Spleen (tissue), 7 donors: ENCODE results near the gene KLHDC8B.

Experiments
- CTCF ChIP-seq, 11 experiments: fragments of 200-600 bp in 7 of 11; fragments of 450-650 bp in 4 of 11; sonication (generic) in 4 of 11; IDR thresholded peaks in 8 of 11; conservative IDR thresholded peaks in 3 of 11; 1 replicate in 7 of 11; 2 replicates in 4 of 11; pipeline versions ENCODE4 v1.4.0 to v1.8.0; 2016 to 2021; ENCODE audit warnings: antibody characterized with exemption in 11 of 11, inconsistent platforms in 4 of 11, mild to moderate bottlenecking in 1 of 11
- POLR2A ChIP-seq, 3 donors: fragments of 450-650 bp; IDR thresholded peaks; one replicate each; pipeline ENCODE4 v1.5.1; 2017; ENCODE audit warnings: antibody characterized with exemption in 3 of 3, mild to moderate bottlenecking in 1 of 3
- donor health status: DM: no; HTN: no; CAD: no; lungs with moderate emphysema.
- donor health status: DM: no; HTN: no; CAD: no.
- donor health status: DM: no; HTN: no; CAD: no.

GRCh38 chr3:49158792-49159191, 12.6 kb upstream of the KLHDC8B start:
- TF ChIP-seq CTCF (IDR thresholded peaks at IDR 0.05 in 8 of 11, conservative IDR thresholded peaks at IDR 0.05 in 3 of 11) (no peak), POLR2A (IDR thresholded peaks at IDR 0.05) (no peak)
